ENCODE measurements around the gene KIF22. TPM values are rescaled to one million over a fixed set of nuclear protein-coding genes. Genes with fewer than 3 reads are reported as not detected.

KIF22 gene
- total and polyA plus RNA-seq, 11 donors = 12.2 to 91.2 (median 32.2) TPM

DNA sequence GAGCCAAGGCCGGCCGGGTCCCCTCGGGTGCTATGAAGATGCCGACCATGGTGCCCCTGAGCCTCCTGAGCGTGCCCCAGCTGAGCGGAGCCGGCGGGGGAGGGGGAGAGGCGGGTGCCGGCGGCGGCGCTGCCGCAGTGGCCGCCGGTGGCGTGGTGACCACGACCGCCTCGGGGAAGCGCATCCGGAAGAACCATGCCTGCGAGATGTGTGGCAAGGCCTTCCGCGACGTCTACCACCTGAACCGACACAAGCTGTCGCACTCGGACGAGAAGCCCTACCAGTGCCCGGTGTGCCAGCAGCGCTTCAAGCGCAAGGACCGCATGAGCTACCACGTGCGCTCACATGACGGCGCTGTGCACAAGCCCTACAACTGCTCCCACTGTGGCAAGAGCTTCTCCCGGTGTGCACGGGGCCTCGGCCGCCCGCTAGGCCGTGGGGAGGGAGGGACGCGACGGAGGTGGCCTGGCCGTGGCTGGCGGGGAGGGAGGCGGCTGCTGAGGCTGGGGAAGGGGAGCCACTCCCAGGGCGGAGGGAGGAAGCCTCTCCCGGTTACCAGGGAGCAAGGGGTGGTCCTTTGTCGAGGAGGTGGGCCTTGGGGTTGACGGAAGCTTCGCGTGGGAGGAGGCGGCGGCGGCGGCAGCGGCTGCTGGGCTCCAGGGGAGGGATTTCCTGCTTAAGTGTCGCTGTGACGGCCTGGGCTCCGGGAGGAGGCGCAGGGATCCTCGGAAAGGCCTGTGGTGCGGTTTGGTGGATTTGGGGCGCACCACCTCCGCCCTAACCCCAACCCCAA is 17.1 kb downstream of the KIF22 start:
- peak overlapping the region; percentile 12 to 84 (median 63) for H3K4me3 ChIP-seq
- H3K36me3 ChIP-seq = peaks cover 0 to 25% (median 18%) of the 10 kb centered on the region in 9 donors
- intact Hi-C loops (cut with DNase I) = loop anchor here in 2 of 10 donors (5.0 to 10.0 kb wide), 4 partner anchors 170 to 260 kb away; partner anchors contain the start of genes HIRIP3 (in 2 of the 2), INO80E (in 2 of the 2) and ALDOA (in 1 of the 2)
- peaks cover 3 to 65% (median 56%) of the 10 kb centered on the region in 12 donors for H3K4me1 ChIP-seq
- peak; percentile 13 to 52 (median 34) for ATAC-seq
- H3K27me3 ChIP-seq = peaks cover 0 to 4% (median 0%) of the 10 kb centered on the region in 9 donors
- peak overlapping the region; percentile 57 to 99 (median 91) for H3K27ac ChIP-seq
- TF ChIP-seq, protein P1, sequence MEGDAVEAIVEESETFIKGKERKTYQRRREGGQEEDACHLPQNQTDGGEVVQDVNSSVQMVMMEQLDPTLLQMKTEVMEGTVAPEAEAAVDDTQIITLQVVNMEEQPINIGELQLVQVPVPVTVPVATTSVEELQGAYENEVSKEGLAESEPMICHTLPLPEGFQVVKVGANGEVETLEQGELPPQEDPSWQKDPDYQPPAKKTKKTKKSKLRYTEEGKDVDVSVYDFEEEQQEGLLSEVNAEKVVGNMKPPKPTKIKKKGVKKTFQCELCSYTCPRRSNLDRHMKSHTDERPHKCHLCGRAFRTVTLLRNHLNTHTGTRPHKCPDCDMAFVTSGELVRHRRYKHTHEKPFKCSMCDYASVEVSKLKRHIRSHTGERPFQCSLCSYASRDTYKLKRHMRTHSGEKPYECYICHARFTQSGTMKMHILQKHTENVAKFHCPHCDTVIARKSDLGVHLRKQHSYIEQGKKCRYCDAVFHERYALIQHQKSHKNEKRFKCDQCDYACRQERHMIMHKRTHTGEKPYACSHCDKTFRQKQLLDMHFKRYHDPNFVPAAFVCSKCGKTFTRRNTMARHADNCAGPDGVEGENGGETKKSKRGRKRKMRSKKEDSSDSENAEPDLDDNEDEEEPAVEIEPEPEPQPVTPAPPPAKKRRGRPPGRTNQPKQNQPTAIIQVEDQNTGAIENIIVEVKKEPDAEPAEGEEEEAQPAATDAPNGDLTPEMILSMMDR (IDR thresholded peaks at IDR 0.05) = peak in 10 of 12 donors; percentile 21 to 61 (median 44)
- peak in 1 of 2 donors; percentile 61 for TF ChIP-seq POLR2A (IDR thresholded peaks at IDR 0.05)
- H3K9me3 ChIP-seq = no peaks in the 10 kb centered on the region
- DNase-seq = peak; percentile 93 to 95 (median 94)
- WGBS, 4 donors = 1 to 6% (median 3%) methylated on average over 24 to 69 of the region's 69 CpGs

DNA sequence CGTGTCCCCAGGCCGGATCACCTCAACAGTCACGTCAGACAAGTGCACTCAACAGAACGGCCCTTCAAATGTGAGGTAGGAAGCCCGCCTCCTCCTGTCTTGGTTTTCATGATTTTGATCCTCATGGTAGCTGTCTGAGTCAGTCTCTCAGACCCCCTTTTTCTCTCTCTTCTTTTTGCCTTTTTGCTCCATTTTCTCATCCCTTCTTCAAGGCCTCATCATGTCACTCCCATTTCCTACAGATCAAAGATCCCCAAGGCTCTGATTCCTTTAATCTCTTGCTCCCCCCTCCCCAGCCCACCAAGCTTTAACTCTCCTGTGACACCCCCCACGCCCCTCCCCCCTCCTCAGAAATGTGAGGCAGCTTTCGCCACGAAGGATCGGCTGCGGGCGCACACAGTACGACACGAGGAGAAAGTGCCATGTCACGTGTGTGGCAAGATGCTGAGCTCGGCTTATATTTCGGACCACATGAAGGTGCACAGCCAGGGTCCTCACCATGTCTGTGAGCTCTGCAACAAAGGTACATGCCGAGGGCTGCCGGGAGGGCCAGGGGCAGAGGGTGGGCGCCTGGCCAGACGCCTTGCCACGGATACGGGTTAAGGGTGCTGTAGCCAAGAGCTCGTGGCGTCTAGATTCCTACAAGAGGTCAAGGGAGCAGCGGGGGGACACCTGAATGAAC is 17.8 kb downstream of the KIF22 start:
- Histone ChIP-seq H3K27ac (peak overlapping the region; percentile 57 to 99 (median 91)), H3K27me3 (peaks cover 0 to 4% (median 0%) of the 10 kb centered on the region in 9 donors), H3K4me3 (peak overlapping the region in 10 of 12 donors; percentile 53 to 84 (median 65)), H3K36me3 (peaks cover 0 to 25% (median 18%) of the 10 kb centered on the region in 9 donors), H3K4me1 (peaks cover 3 to 71% (median 61%) of the 10 kb centered on the region in 12 donors), H3K9me3 (no peaks in the 10 kb centered on the region)
- ATAC-seq = no peak
- intact Hi-C loops (cut with DNase I) = loop anchor here in 2 of 10 donors (5.0 to 10.0 kb wide), 4 partner anchors 169 to 259 kb away; partner anchors contain the start of genes HIRIP3 (in 2 of the 2), INO80E (in 2 of the 2) and ALDOA (in 1 of the 2)
- peak in 2 of 5 donors; percentile 34 to 52 for DNase-seq
- no peak for TF ChIP-seq POLR2A (IDR thresholded peaks at IDR 0.05)
- TF ChIP-seq, protein P1 (IDR thresholded peaks at IDR 0.05) = no peak
- 42 to 52% (median 45%) methylated on average over 25 of the region's 25 CpGs for WGBS, 4 donors

DNA sequence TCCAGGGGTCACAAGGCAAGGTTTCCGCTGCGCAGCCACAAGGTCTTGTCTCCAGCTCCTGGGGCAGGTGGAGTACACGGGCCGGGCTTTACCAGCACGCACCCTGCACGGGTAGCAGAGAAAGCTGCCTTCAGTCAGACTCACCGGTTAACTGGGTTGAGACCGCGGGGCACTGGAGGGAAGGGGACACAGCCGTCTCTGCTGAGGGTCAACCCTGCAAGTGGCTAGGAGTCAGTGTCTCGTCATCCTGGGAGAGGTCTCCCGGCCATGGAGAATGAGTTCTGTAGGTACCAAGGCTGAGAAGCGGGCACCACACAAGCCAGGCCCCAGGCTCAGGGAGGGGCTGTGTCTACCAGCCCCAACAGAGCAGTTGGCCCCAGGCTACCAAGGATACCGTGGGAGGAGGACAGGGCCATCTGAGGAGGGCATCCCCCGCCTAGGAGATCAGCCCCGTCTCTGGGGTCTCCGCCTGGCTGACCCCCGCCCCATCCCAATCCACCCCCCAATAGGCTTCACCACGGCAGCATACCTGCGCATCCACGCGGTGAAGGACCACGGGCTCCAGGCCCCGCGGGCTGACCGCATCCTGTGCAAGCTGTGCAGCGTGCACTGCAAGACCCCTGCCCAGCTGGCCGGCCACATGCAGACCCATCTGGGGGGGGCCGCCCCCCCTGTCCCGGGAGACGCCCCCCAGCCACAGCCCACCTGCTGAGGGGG is 18.6 kb downstream of the KIF22 start:
- H3K4me1 ChIP-seq = peaks cover 3 to 72% (median 62%) of the 10 kb centered on the region in 12 donors
- TF ChIP-seq, protein P1 (IDR thresholded peaks at IDR 0.05) = no peak
- no peak for TF ChIP-seq POLR2A (IDR thresholded peaks at IDR 0.05)
- peaks cover 0 to 4% (median 0%) of the 10 kb centered on the region in 9 donors for H3K27me3 ChIP-seq
- peak in 2 of 5 donors; percentile 34 to 63 for DNase-seq
- intact Hi-C loops (cut with DNase I) = loop anchor here in 2 of 10 donors (5.0 to 10.0 kb wide), 4 partner anchors 168 to 258 kb away; partner anchors contain the start of genes HIRIP3 (in 2 of the 2), INO80E (in 2 of the 2) and ALDOA (in 1 of the 2)
- ATAC-seq = no peak
- H3K4me3 ChIP-seq = peak overlapping the region in 4 of 12 donors; percentile 14 to 77 (median 65)
- H3K27ac ChIP-seq = peak overlapping the region in 10 of 12 donors; percentile 19 to 99 (median 92)
- H3K36me3 ChIP-seq = peaks cover 0 to 25% (median 18%) of the 10 kb centered on the region in 9 donors
- WGBS, 4 donors = 73 to 84% (median 74%) methylated on average over 6 to 31 of the region's 31 CpGs
- no peaks in the 10 kb centered on the region for H3K9me3 ChIP-seq

All from heart left ventricle (tissue), 16 donors.